Measurements from ENCODE around the gene SVOP.

SVOP gene

DNA sequence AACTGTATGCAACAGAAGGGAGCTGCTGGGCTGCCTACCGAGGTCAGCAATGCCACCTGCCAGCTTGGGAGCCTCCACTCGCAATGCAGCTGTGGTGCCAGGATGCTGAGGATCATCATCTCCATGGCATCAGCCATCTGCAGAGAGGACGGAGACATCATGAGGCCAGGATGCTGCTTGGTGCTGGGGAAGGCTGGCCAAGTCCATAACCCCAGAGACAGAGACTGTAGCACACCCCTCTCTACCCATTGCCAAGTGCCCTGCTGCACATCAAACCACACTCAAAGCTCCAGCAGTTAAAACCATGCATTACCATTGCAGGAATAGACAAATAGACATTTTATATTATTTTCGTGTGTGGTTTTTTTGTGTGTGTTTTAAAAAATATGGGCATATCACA is 43.5 kb downstream of the SVOP start:
- DNase-seq (ENCODE audit: low spot score): no peak

DNA sequence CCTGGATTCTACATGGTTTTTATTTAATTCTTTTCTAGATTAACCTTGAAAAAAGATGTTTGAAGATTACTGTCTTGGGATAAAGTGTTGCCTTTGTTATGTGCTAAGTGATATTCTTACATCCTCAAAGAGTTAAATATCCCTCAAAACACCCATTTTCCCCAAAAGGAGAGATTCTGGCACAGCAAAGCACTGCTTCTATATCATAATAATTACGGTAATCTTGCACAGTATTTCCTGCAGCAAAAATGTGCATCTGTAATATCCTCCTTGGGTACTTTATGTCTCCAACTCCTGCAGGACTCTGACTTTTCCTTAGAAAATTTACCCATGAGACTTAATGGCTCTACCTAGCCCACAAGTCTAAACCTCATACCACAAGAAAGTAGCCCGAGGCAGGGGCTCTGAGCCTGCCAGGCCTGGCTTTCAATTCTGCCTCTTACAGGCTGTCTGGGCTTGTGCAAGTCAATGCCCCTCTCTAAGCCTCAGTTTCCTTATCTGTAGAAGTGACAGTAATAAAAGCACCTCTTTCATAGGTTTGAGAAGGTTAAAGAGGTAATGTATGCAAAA is 45.8 kb downstream of the SVOP start:
- no peak for DNase-seq (ENCODE audit: low spot score)

DNA sequence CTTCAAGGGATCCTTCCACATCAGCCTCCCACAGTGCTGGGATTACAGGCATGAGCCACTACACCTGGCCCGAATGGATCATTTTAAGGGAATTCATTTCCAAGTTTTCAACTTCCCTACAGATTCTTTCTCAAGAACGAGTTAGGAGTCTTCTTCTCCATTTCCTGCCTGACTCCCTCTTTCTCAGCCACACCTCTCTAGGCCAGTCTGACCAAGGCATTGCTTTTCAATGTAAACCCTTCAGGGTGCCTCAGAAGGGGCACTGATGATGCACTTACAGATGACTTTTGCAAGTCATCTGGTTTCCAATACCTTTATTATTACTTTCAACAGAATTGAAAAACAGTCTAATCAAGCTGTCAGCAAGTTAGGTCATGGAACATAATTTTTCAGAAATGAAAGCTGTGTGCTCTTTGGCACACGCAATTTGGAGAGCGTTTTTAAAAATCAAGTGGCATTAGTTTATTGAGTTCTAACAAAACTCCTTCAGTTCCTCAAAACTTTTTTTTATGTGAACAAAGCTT is 47.2 kb downstream of the SVOP start:
- DNase-seq (ENCODE audit: low spot score): no peak

DNA sequence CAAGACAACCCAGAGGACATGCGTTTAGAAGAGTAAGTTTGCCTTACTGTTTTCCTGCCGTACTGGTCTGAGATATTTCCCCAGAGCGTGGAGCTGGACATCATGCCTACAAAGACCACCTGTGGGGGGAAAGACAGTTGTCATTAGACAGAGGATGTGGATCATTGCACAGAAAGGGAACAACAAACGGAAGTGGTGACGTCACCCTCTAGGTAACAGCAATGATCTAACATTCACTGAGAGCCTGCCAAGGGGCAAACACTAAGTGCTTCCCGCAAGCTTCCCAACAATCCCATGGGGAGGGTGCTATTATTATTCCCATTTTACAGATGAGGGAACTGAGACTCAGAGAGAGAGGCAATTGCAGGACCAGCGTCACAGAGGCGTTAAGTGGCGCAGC is 48.5 kb downstream of the SVOP start:
- DNase-seq (ENCODE audit: low spot score): no peak

DNA sequence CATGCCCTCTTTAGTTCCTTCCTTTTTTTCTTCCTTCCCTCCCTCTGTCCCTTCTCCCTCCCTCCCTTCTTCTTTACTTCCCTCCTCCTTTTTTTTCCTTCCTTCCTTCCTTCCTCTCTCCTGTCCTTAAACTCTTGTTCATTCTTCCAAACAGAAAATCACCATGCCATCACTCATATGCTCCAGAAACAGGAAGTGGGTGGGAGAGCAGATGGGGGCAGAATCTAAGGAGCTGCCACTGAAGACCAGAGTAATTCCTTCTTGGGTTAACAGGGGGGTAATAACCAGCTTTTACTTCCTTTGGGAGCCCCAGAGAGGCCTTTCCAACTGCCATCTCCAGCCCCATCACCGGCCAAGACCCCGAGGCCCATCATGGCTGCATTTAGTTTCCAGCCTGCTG is 51.2 kb downstream of the SVOP start:
- DNase-seq (ENCODE audit: low spot score): no peak

DNA sequence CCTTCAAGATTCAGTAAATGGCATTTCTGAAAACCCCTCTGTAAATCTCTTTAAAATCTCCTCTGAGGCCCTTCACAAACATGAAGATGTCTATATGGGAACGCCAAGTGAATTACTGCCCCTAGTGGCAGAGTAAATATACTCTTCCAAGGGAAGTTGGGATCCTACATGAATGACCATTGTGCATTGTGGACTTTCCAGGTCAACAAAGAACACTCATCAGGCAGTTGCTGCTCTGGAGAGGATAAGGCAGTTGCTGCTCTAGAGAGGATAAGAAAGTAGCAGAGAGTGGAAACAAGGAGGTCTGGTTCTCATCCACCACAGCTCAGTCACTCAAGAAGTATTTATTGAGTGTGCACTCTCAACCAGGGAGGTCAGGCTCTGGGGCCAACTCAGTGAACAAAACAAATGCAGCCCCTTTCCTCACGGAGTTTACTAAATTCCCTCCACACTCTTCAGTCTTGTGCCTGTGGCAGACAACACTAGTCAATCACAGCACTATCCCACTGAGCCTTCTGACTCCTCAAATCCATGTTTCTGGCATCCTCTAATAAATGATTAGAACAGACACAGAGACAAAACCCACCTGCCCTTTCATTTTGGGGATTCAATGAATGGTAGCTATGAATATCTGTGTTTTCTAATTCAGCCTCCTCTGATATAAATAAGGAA is 52.9 kb downstream of the SVOP start:
- DNase-seq (ENCODE audit: low spot score): peak; percentile 37

DNA sequence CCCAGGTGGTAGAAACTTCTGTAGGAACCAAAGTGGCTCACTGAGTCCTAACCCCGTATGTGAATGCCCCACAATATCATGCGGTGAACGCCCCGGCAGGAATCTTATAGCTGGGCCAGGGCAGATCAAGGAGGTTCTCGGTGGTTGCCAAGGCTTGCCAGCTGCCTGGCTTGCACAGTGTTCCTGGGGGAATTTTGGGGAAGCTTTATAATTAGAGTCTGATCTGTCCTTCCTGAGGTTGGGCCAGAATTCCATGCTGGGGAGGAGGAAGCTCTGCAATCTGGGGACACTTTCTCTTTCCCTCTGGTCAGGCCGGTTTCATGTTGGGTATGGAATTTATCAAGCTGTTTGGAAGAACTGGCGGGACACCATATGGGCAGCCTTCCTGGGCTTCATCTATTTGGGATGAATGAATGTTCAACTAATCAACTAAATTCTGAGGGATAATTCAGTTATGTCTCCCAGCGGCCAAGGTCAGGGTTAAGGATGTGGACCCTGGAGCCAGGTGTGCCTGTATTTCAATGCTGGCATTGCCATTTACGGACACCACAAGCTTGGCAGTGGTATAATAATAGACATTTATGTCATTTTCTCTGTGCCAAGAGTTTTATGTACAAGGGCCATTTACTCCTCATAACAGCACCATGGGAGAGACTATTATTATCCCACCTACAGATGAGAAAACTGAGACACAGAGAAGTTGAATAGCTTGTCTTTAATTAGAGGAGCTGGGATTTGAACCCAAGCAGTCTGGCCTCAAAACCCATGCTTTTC is 54.3 kb downstream of the SVOP start:
- no peak for DNase-seq (ENCODE audit: low spot score)

DNA sequence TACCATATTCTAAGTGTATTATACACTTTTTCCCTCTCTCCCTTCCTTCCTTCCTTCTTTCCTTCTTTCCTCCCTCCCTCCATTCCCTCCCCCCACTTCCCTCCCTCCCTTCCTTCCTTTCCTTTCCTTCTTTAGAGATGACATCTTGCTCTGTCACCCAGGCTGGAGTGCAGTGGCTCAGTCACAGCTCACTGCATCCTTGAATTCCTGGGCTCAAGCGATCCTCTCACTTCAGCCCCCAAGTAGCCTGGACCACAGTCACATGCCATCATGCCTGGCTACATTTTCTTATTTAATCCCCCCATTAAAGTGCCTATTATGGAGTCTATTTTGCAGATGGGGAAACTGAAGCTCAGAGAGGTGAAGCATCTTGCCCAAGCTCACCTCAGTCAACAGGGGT is 55.0 kb downstream of the SVOP start:
- DNase-seq (ENCODE audit: low spot score): no peak

DNA sequence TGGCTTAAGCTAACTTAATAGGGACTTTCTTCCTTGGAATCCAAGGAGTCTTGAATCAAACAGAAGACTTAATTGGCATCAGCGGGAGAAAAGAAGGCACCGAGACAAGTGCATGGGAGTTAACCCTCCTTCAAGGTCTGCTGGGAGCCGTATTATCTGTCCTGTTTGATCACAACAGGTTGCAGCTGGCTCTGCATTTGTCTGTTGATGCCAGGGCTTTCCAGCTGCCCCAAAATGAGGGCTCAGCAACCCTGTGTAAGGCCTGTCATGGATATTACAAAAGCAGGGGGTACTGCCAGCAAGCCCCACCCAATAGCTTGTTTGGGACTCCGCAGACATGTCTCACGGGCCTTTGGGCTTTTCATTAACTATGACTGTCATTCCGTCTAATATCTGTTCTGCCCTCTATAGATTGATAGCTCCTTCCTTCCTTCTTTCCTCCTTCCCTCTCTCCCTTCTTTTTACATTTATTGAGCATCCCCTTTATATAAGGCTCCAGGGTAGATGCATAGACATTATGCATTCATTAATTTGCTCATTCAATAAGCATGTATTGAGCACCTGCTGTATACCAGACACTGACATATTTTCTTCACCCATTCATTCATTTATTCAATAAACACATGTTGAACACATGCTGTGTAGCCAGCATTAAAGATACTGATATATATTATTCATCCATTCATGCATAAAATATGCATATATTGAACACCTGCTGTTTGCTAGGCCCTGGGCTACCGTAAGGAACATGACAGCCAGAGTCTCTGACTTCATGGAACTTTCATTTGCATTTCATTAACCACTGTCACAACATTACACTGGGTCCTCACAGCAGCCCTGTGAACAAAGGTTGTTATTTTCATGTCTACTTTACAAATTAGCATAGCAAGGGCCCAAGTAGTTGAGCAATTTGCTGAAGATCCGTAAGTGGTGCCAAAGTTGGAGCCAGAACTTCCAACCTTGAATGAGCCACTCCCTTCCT is 56.2 kb downstream of the SVOP start:
- DNase-seq (ENCODE audit: low spot score): no peak

DNA sequence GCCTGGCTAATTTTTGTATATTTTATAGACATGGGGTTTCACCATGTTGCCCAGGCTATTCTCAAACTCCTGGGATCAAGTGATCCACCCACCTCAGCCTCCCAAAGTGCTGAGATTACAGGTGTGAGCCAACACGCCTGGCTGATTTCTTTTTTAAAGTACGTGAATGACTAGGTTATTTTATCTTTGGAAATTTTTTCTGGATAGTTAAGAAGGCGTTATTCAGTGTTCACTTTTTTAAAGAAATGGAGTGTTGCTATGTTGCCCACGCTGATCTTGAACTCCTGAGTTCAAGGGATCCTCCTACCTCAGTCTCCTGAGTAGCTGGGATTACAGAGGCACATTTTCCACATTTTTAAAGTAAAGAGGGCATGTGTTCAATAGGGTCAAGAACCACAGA is 58.6 kb downstream of the SVOP start:
- no peak for DNase-seq (ENCODE audit: low spot score)

DNA sequence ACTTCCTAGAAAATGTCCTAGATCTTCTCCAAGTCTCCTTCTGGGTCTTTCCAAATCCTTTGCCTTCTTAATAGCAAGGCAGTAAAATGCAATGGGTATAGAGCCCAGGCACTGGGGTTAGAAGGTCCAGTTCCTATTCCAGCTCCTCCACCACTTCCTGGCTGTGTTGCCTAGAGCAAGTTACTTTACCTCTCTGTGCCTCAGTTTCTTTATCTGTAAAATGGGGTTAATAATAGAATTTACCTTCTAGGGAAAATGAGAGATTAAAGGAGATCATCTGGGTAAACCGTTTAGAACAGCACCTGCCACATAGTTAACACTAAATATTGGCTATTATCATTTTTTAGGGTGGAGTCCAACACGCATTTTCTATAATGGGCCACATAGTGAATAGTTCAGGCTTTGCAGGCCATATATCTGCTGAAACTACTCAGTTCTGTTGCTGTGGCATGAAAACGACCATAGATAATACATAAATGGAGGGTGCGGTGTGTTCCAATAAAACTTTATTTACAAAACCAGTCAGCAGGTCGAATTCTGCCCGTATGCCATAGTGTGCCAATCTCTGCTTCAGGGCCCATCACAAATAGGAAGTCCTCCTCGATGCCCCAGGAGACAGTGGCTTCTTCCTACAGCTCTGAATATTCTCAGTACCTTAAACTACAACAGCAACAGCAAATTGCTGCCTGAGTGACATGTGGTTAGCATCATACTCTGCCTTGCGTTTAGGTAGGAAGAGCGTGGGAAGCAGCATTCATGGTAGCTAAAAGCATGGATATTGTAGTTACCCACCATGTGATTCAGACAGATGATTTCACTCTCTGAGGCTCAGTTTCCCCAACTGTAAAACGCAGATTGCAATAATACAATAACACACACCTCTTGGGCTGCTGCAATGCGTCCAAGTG is 60.9 kb downstream of the SVOP start:
- DNase-seq (ENCODE audit: low spot score): no peak

DNA sequence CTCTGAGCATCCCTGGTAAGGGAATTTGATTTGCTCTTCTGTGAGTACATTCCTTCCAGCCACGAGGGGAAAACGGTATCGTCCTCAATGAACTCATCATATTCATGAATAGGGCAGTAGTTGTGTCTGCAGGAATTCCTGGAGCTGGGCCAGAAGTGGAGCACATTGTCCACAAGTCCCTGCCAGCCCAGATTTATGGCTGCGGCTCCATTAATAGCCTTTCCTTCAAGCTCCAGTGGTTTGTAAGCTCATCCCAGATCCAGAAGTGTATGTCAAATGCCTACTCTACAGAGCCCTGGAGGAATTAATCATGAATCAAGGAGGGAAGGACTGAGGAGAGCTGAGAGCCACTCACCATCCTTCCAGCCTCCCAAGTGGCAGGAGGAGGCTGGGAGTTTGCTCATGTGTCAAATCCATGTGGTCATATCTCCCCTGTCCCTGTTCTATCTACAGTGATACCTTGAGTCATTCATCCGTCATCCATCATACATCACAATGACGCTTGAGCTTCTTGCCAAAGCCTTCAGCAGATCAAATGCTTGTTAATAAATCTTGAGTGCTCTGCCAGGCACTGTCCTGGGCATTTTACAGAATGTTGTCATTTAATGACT is 65.5 kb downstream of the SVOP start:
- no peak for DNase-seq (ENCODE audit: low spot score)

DNA sequence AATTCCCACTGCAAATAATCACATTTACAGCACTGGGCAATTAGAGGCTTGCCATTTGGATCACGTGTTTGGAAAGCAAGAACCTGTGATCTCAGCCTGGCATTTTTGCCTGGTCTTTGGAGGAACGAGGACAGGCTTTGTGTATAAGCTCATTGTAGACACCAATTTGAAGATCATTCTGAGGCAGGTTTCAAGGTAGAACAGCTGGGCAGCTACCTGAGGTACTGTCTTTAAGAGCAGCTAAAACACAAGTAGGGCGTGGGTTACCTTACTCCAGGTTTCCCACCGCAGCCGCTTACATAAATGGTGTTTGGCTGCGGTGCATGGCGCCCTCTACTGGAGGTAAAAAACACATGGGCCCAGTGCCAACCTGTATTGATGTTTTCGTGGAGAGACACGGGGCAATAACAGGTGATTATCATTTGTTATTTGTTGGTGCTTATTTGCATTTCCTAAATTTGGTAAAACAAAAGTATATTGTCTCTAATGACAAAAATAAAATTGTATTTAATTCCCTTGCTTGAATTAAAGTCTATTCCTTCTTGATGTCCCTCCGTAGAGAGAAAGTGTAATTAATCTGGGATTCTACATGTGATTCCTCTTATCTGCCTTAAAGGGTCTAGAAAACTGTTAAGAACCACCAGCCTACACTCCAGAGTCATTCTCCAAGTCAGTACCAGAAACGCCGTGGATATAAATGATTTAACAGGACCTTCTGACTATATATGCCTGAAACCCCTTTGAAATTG is 69.7 kb downstream of the SVOP start:
- DNase-seq (ENCODE audit: low spot score): peak; percentile 57

DNA sequence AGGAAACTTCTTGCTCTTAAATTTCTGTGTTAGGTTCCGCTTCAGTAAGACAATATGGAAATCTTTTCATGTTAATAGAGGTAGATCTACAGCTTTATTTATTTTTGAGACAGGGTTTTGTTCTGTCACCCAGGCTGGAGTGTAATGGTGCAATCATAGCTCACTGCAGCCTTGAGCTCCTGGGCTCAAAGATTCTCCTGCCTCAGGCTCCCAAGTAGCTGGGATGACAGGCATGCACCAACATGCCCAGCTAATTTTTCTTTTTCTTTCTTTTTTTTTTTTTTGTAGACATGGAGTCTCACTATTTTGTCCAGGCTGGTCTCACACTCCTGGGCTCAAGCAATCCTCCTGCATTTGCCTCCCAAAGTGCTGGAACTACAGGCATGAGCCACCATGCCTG is 70.9 kb downstream of the SVOP start:
- no peak for DNase-seq (ENCODE audit: low spot score)

DNA sequence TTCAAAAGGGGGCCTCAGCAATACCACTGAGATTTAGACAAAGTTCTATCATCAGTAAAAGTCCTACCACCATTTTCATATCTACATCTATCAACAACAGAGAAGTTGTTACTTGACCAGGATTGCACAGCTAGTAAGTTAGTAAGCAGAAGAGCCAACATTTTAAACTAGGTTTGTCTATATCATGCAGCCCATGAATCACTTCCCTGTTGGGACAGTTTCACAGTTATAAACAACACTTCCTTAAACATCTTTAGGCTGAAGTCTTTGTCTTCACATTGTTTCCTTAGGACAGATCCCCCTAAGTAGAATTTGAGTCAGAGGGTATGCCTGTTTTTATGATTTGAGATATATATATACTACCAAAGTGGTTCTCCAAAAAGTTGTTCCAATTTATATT is 72.5 kb downstream of the SVOP start:
- no peak for DNase-seq (ENCODE audit: low spot score)

DNA sequence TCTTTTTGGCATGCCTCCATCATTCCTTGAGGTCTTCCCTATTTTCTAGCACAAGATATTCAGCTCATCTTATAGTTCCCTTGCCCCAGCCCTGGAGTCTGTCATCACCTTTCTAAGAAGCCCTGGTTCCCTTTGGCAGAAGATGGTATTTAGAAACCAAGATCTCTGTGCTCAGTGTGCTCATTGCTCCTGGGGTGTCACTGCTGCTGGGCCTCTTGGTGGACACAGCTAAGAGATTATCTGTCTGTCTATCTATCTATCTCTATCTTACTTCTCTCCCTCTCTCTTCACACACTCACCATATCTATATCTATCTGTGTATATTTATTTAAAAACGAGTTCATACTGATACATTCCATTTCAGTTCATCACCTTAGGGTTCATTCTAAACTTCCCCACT is 73.8 kb downstream of the SVOP start:
- no peak for DNase-seq (ENCODE audit: low spot score)

DNA sequence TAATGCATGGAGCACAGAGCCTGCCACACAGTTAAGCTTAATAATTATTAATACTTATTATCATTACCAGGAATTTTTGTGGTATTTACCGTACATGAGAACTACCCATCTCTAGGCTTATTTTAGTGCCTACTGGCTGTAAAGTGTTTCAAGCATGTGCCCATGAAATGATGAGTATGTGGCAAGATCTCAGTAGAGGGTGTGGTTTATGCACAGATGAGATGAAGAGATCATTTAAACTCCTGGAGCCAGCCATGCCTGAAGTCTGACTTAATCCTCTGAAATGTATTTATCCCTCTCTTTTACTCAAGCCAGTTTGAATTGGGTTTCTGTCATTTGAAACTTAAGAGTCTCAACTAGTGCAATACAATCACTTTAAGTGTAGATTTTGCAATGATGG is 80.7 kb downstream of the SVOP start:
- no peak for DNase-seq (ENCODE audit: low spot score)

DNA sequence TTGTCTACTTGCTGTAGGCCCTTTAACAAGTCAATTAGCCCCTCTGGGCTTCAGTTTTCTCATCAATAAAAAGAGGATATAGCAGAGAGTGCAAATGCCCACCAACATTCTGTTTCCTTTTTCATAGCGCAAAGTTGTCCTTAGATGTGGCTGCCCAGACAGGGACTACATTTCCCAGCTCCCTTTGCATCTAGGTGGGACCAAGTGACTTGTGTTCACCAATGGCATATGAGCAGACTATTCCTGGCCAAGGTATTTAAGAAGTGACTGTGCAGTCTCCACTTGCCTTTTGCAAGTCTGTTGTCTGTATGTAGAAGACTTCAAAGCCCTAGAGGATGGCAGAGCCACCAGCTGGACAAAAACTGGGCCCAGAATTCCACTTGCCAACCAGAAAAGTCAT is 81.3 kb downstream of the SVOP start:
- DNase-seq (ENCODE audit: low spot score): no peak

DNA sequence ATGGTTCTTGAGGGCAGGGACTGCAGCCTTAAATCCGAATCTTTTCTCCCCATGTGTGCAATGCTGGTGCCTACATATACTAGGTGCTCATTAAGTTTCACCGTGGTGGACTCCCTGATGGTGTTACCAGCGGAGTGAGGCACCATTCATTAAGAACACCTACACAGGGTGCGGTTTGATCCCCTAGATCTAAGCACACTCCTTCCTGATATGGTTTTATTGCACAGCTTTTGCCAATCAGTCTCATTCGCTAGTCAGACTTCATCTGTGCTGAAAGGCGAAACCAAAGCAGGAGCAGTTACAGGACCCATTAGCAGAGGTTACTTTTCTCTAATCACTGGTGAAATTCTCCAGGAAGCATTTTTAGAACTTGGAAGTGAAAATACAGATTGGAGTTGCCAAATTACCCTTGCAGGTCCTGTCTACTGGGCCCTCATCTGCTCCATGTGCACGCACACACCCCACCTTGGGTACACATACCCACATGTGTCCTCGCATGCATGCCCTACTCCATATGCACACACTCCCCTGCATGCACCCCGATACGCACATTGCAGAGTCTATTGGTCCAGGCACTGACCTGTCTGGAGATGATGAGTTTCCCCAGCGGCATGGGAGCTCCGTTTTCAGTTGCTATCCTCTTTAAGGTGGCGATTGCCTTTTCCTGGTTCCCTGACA is 82.5 kb downstream of the SVOP start:
- no peak for DNase-seq (ENCODE audit: low spot score)
